AG09309 (cell line): ENCODE data around the gene FUZ.

Source experiments
- DNase-seq: peaks from one replicate; pipeline ENCODE4 v3.0.0-alpha.2; 2010; ENCODE audit warnings: low read depth
- H3K4me3 ChIP-seq: 2 replicates; pipeline ENCODE4 v1.5.1; 2011; ENCODE audit warnings: mild to moderate bottlenecking, low read depth, low read length, moderate library complexity; ENCODE audit not compliant: control insufficient read depth
- CTCF ChIP-seq: IDR thresholded peaks from 2 replicates; pipeline ENCODE4 v1.5.1; 2011; ENCODE audit warnings: mild to moderate bottlenecking, low read depth, low read length, inconsistent platforms; ENCODE audit not compliant: insufficient read depth, control insufficient read depth; ENCODE audit errors: missing control alignments

Gene FUZ

GRCh38 chr19:49859682-49860335 is 46.7 kb upstream of the FUZ start:
- TF ChIP-seq CTCF: no peak
- no peak overlapping the region for H3K4me3 ChIP-seq
- DNase-seq: no peak

- TF ChIP-seq CTCF: no peak
- no peak overlapping the region for H3K4me3 ChIP-seq
- DNase-seq: no peak
Measured at GRCh38 chr19:49858088-49858985, 45.2 kb upstream of the FUZ start.

GRCh38 chr19:49857838-49858087 is 44.7 kb upstream of the FUZ start:
- DNase-seq: no peak
- H3K4me3 ChIP-seq: no peak overlapping the region
- TF ChIP-seq CTCF: no peak

GRCh38 chr19:49857061-49857837 is 44.2 kb upstream of the FUZ start:
- no peak for DNase-seq
- no peak for TF ChIP-seq CTCF
- H3K4me3 ChIP-seq: no peak overlapping the region

GRCh38 chr19:49856574-49857021 is 43.5 kb upstream of the FUZ start:
- TF ChIP-seq CTCF: no peak
- DNase-seq: no peak
- H3K4me3 ChIP-seq: no peak overlapping the region

GRCh38 chr19:49855676-49856573 is 42.8 kb upstream of the FUZ start:
- DNase-seq: no peak
- H3K4me3 ChIP-seq: no peak overlapping the region
- TF ChIP-seq CTCF: no peak
